Kidney (tissue), 14 donors: ENCODE data around the gene ADAMTS17. TPM values are rescaled to one million over a fixed set of nuclear protein-coding genes. Genes with fewer than 3 reads are reported as not detected.

ENCODE experiments used
- DNase-seq, 5 donors: peaks; one replicate each; pipeline ENCODE4 v3.0.0-alpha.2; 2013 to 2020
- FAIRE-seq: peaks from 2 replicates; lab custom pipeline; 2012; peaks lifted over from hg19 to GRCh38; lab: Jason Lieb, UNC
- H3K27ac ChIP-seq, 2 donors: one replicate each; pipeline ENCODE4 v1.7.0; 2013; ENCODE audit warnings: low read depth in 2 of 2, low read length in 2 of 2, inconsistent platforms in 1 of 2
- H3K27me3 ChIP-seq: one replicate; pipeline ENCODE4 v1.7.1; 2013; ENCODE audit warnings: low read length, inconsistent platforms; ENCODE audit not compliant: control insufficient read depth, insufficient read depth
- H3K36me3 ChIP-seq, 3 donors: one replicate each; pipeline versions ENCODE4 v1.7.0 to v1.7.1; 2013; ENCODE audit warnings: low read length in 3 of 3, control low read depth in 1 of 3, inconsistent platforms in 1 of 3; ENCODE audit not compliant: insufficient read depth in 3 of 3, control insufficient read depth in 2 of 3
- H3K4me1 ChIP-seq, 3 donors: one replicate each; pipeline versions ENCODE4 v1.7.0 to v1.7.1; 2013; ENCODE audit warnings: low read length in 3 of 3, inconsistent platforms in 1 of 3, low read depth in 1 of 3; ENCODE audit not compliant: control insufficient read depth in 2 of 3, insufficient read depth in 2 of 3
- H3K4me3 ChIP-seq, 3 donors: one replicate each; pipeline versions ENCODE4 v1.7.0 to v1.8.1; 2013; ENCODE audit warnings: low read length in 3 of 3, control low read depth in 1 of 3, inconsistent platforms in 1 of 3
- H3K9ac ChIP-seq, 3 donors: one replicate each; pipeline versions ENCODE4 v1.7.0 to v1.7.1; 2013; ENCODE audit warnings: low read length in 3 of 3, control low read depth in 1 of 3, inconsistent platforms in 1 of 3
- H3K9me3 ChIP-seq, 3 donors: one replicate each; pipeline versions ENCODE4 v1.7.0 to v1.7.1; 2013; ENCODE audit warnings: low read length in 3 of 3, control low read depth in 1 of 3, inconsistent platforms in 1 of 3; ENCODE audit not compliant: control insufficient read depth in 2 of 3, insufficient read depth in 1 of 3
- CTCF ChIP-seq: IDR thresholded peaks from 3 replicates; pipeline ENCODE4 v1.5.1; 2012; ENCODE audit warnings: mild to moderate bottlenecking, moderate library complexity, borderline replicate concordance; ENCODE audit not compliant: insufficient read depth; ENCODE audit errors: extremely low read depth
- intact Hi-C: fragments of 100-400 bp; cut with DNase I; formaldehyde crosslinking; loops from one replicate; pipeline ENCODE4 v1.11.1; 2022
- polyA plus RNA-seq: library from polyadenylated mRNA; stranded (reverse); fragments of 350-450 nt; fragmentation: Illumina TruSeq; extraction: RNeasy Lipid Tissue Mini Kit (QIAGEN cat#74804); gene quantifications from one replicate; pipeline ENCODE4 v1.2.3, GENCODE V29; 2014; ENCODE audit warnings: low read depth, low replicate concordance; ENCODE audit not compliant: insufficient read depth
- total RNA-seq: library from RNA; stranded (reverse); fragmentation: NEBNext Ultra II Directional; extraction: Animal tissue kit (Norgen Biotek cat#: 25700); gene quantifications from one replicate; pipeline ENCODE4 v1.2.1, GENCODE V29; 2021
- donor health status: control.
- donor health status: control.
- donor health status: control.
- donor health status: control.
- donor health status: control.
- donor health status: DM: yes; HTN: yes; CAD: no.
- donor health status: Normal renal cell carcinoma (clear cell type).

Gene ADAMTS17
- total and polyA plus RNA-seq, 2 donors from 2014 or later = 1.7 to 2.2 TPM

GRCh38 chr15:99963976-99964375, 377.8 kb downstream of the ADAMTS17 start:
- intact Hi-C loops = no loop called here
- DNase-seq = peak in 2 of 5 donors; percentile 9 to 27
- Histone ChIP-seq H3K9me3 (no peaks in the 10 kb centered on the region), H3K36me3 (no peaks in the 10 kb centered on the region), H3K9ac (no peak overlapping the region), H3K27ac (no peak overlapping the region), H3K4me1 (no peaks in the 10 kb centered on the region), H3K4me3 (no peak overlapping the region), H3K27me3 (no peaks in the 10 kb centered on the region)
- no peak for TF ChIP-seq CTCF
- FAIRE-seq = no peak

GRCh38 chr15:99963096-99963825, 378.5 kb downstream of the ADAMTS17 start:
- no peak overlapping the region for H3K27ac ChIP-seq
- intact Hi-C loops = no loop called here
- FAIRE-seq = no peak
- DNase-seq = peak in 2 of 5 donors; percentile 30 to 50
- no peaks in the 10 kb centered on the region for H3K27me3 ChIP-seq
- H3K9me3 ChIP-seq = no peaks in the 10 kb centered on the region
- no peak for TF ChIP-seq CTCF
- H3K4me3 ChIP-seq = no peak overlapping the region
- H3K36me3 ChIP-seq = no peaks in the 10 kb centered on the region
- no peak overlapping the region for H3K9ac ChIP-seq
- no peaks in the 10 kb centered on the region for H3K4me1 ChIP-seq

- H3K9me3 ChIP-seq = no peaks in the 10 kb centered on the region
- H3K27ac ChIP-seq = no peak overlapping the region
- FAIRE-seq = no peak
- no peak for DNase-seq
- H3K27me3 ChIP-seq = no peaks in the 10 kb centered on the region
- TF ChIP-seq CTCF = no peak
- no peaks in the 10 kb centered on the region for H3K4me1 ChIP-seq
- H3K4me3 ChIP-seq = no peak overlapping the region
- no peak overlapping the region for H3K9ac ChIP-seq
- intact Hi-C loops = no loop called here
- H3K36me3 ChIP-seq = no peaks in the 10 kb centered on the region
Measured at GRCh38 chr15:99962006-99962561, 379.7 kb downstream of the ADAMTS17 start.
